Liver (tissue), 9 donors: ENCODE results near the gene MAST2. TPM values are rescaled to one million over a fixed set of nuclear protein-coding genes. Genes with fewer than 3 reads are reported as not detected.
A peak's percentile ranks its signal among the peaks of the same experiment; 100 is the strongest.

Experiments used
- DNase-seq: peaks from one replicate; pipeline ENCODE4 v3.0.0-alpha.2; 2017; ENCODE audit warnings: low spot score
- H3K27ac ChIP-seq, 2 donors: one replicate each; pipeline ENCODE4 v1.7.0; 2013; ENCODE audit warnings: inconsistent platforms in 2 of 2, low read length in 2 of 2, control low read depth in 1 of 2, low read depth in 1 of 2, mild to moderate bottlenecking in 1 of 2
- H3K27me3 ChIP-seq, 4 donors: one replicate each; pipeline versions ENCODE4 v1.6.1 to v1.7.0; 2013; ENCODE audit warnings: low read length in 3 of 4, inconsistent platforms in 1 of 4, mild to moderate bottlenecking in 1 of 4, moderate library complexity in 1 of 4; ENCODE audit not compliant: control insufficient read depth in 4 of 4, insufficient read depth in 4 of 4
- H3K36me3 ChIP-seq, 4 donors: one replicate each; pipeline versions ENCODE4 v1.6.1 to v1.7.0; 2013; ENCODE audit warnings: low read length in 3 of 4, mild to moderate bottlenecking in 3 of 4, low read depth in 1 of 4, moderate library complexity in 1 of 4; ENCODE audit not compliant: control insufficient read depth in 4 of 4, insufficient read depth in 3 of 4
- H3K4me1 ChIP-seq, 4 donors: one replicate each; pipeline versions ENCODE4 v1.6.1 to v1.7.0; 2013; ENCODE audit warnings: low read length in 3 of 4, mild to moderate bottlenecking in 3 of 4, moderate library complexity in 1 of 4; ENCODE audit not compliant: control insufficient read depth in 4 of 4, insufficient read depth in 4 of 4
- H3K4me3 ChIP-seq, 3 donors: one replicate each; pipeline versions ENCODE4 v1.6.1 to v1.7.0; 2013; ENCODE audit warnings: low read length in 3 of 3, control low read depth in 1 of 3, low read depth in 1 of 3, mild to moderate bottlenecking in 1 of 3
- H3K9ac ChIP-seq, 2 donors: one replicate each; pipeline ENCODE4 v1.7.0; 2013; ENCODE audit warnings: low read length in 2 of 2, mild to moderate bottlenecking in 2 of 2, moderate library complexity in 2 of 2, control low read depth in 1 of 2, low read depth in 1 of 2
- H3K9me3 ChIP-seq, 4 donors: one replicate each; pipeline versions ENCODE4 v1.6.1 to v1.7.0; 2013; ENCODE audit warnings: low read length in 3 of 4; ENCODE audit not compliant: control insufficient read depth in 4 of 4
- ATF3 ChIP-seq: IDR thresholded peaks from 2 replicates; pipeline ENCODE4 v1.6.1; 2016; ENCODE audit warnings: antibody characterized with exemption
- CTCF ChIP-seq: fragments of 150-350 bp; IDR thresholded peaks from 2 replicates; pipeline ENCODE4 v1.5.1; 2017; ENCODE audit warnings: improper control_type of control experiment, low read depth, low read length; ENCODE audit not compliant: missing input control
- EGR1 ChIP-seq, 2 donors: IDR thresholded peaks; 2 replicates each; pipeline ENCODE4 v1.6.1; 2016 to 2018; ENCODE audit warnings: antibody characterized with exemption in 2 of 2, low read depth in 2 of 2
- FOXA1 ChIP-seq: IDR thresholded peaks from 2 replicates; pipeline ENCODE4 v1.6.1; 2016; ENCODE audit warnings: antibody characterized with exemption
- FOXA2 ChIP-seq: IDR thresholded peaks from 2 replicates; pipeline ENCODE4 v1.6.1; 2016; ENCODE audit warnings: antibody characterized with exemption
- GABPA ChIP-seq, 2 donors: IDR thresholded peaks in 1 of 2; conservative IDR thresholded peaks in 1 of 2; 2 replicates each; pipeline ENCODE4 v1.6.1; 2016; ENCODE audit warnings: antibody characterized with exemption in 2 of 2, mild to moderate bottlenecking in 1 of 2, moderate library complexity in 1 of 2
- HNF4A ChIP-seq, 2 donors: conservative IDR thresholded peaks; 2 replicates each; pipeline ENCODE4 v1.6.1; 2016; ENCODE audit warnings: antibody characterized with exemption in 2 of 2, mild to moderate bottlenecking in 2 of 2
- HNF4G ChIP-seq: IDR thresholded peaks from 2 replicates; pipeline ENCODE4 v1.6.1; 2016; ENCODE audit warnings: antibody characterized with exemption
- JUND ChIP-seq, 2 donors: IDR thresholded peaks; 2 replicates each; pipeline ENCODE4 v1.6.1; 2016; ENCODE audit warnings: antibody characterized with exemption in 2 of 2
- MAX ChIP-seq: IDR thresholded peaks from 2 replicates; pipeline ENCODE4 v1.6.1; 2016; ENCODE audit warnings: antibody characterized with exemption
- NR2F2 ChIP-seq: IDR thresholded peaks from 2 replicates; pipeline ENCODE4 v1.6.1; 2016; ENCODE audit warnings: antibody characterized with exemption
- RAD21 ChIP-seq, 2 donors: IDR thresholded peaks; 2 replicates each; pipeline ENCODE4 v1.6.1; 2016; ENCODE audit warnings: antibody characterized with exemption in 2 of 2, mild to moderate bottlenecking in 2 of 2
- REST ChIP-seq: IDR thresholded peaks from 2 replicates; pipeline ENCODE4 v1.6.1; 2016; ENCODE audit warnings: antibody characterized with exemption, mild to moderate bottlenecking
- RXRA ChIP-seq, 2 donors: IDR thresholded peaks; 2 replicates each; pipeline ENCODE4 v1.6.1; 2017 to 2018; ENCODE audit warnings: antibody characterized with exemption in 2 of 2, mild to moderate bottlenecking in 1 of 2
- SP1 ChIP-seq: IDR thresholded peaks from 2 replicates; pipeline ENCODE4 v1.6.1; 2018; ENCODE audit warnings: antibody characterized with exemption, mild to moderate bottlenecking
- TAF1 ChIP-seq: conservative IDR thresholded peaks from 2 replicates; pipeline ENCODE4 v1.6.1; 2016; ENCODE audit warnings: antibody characterized with exemption, mild to moderate bottlenecking
- YY1 ChIP-seq: IDR thresholded peaks from 2 replicates; pipeline ENCODE4 v1.6.1; 2016; ENCODE audit warnings: antibody characterized with exemption, mild to moderate bottlenecking
- ZBTB33 ChIP-seq: IDR thresholded peaks from 2 replicates; pipeline ENCODE4 v1.6.1; 2016; ENCODE audit warnings: antibody characterized with exemption
- WGBS: extraction: QIAGEN DNeasy Blood & Tissue Kit; methylation state at CpG from one replicate; pipeline ENCODE4 v1.1.7; 2013; 5-methylcytosine and 5-hydroxymethylcytosine counted together
- polyA plus RNA-seq, 2 donors: library from polyadenylated mRNA; stranded (reverse) in 1 of 2; unstranded in 1 of 2; fragments of 200-250 nt in 1 of 2; fragments of >200 nt in 1 of 2; fragmentation: Nextera tagmentation in 1 of 2; extraction: Ambion mirVana in 1 of 2; gene quantifications; one replicate each; pipeline versions ENCODE4 v1.2.1 to v1.2.3, GENCODE V29; 2013 to 2015
- total RNA-seq, 2 donors: library from RNA; depleted of rRNA; stranded (reverse); fragments of >200 nt; gene quantifications; one replicate each; pipeline ENCODE4 v1.2.3, GENCODE V29; 2014
- donor health status: healthy.
- donor health status: healthy.
- donor health status: healthy.
- donor health status: healthy.
- donor health status: healthy.

MAST2 gene
- total and polyA plus RNA-seq, 4 donors, result 4.8 to 9.6 (median 5.7) TPM

- no peak for DNase-seq
- Histone ChIP-seq H3K9ac (no peak overlapping the region), H3K4me1 (peaks cover 0 to 3% (median under 1%) of the 10 kb centered on the region in 4 donors), H3K9me3 (no peaks in the 10 kb centered on the region), H3K27ac (peak overlapping the region in 1 of 2 donors; percentile 3), H3K4me3 (no peak overlapping the region), H3K27me3 (no peaks in the 10 kb centered on the region), H3K36me3 (no peaks in the 10 kb centered on the region)
- 70% methylated on average over 9 of the region's 9 CpGs for WGBS
- peak in 1 of 2 donors; percentile 63 for TF ChIP-seq RXRA (IDR thresholded peaks at IDR 0.05)
- TF ChIP-seq YY1, result peak; percentile 26
- no peak for TF ChIP-seq GABPA (IDR thresholded peaks at IDR 0.05 in 1 of 2, conservative IDR thresholded peaks at IDR 0.05 in 1 of 2)
- no peak for TF ChIP-seq CTCF
- peak; percentile 46 to 52 for TF ChIP-seq JUND (IDR thresholded peaks at IDR 0.05)
- TF ChIP-seq FOXA2, result no peak
- TF ChIP-seq ATF3, result no peak
- TF ChIP-seq TAF1, result no peak
- TF ChIP-seq HNF4G, result no peak
- TF ChIP-seq FOXA1, result no peak
- peak; percentile 53 for TF ChIP-seq MAX
- peak in 1 of 2 donors; percentile 33 for TF ChIP-seq EGR1 (IDR thresholded peaks at IDR 0.05; ENCODE audit: low read depth in 2 of 2)
- TF ChIP-seq RAD21 (IDR thresholded peaks at IDR 0.05), result peak in 1 of 2 donors; percentile 28
- TF ChIP-seq REST, result no peak
- TF ChIP-seq NR2F2, result peak; percentile 43
- no peak for TF ChIP-seq ZBTB33
- peak; percentile 29 for TF ChIP-seq SP1
- TF ChIP-seq HNF4A (conservative IDR thresholded peaks at IDR 0.05), result peak; percentile 9 to 44
Measured at GRCh38 chr1:45953934-45954847, 150.8 kb downstream of the MAST2 start.
